ENCODE data around the gene HOOK1. TPM values are rescaled to one million over a fixed set of nuclear protein-coding genes. Genes with fewer than 3 reads are reported as not detected.

The HOOK1 gene
- total RNA-seq, 1 donor from 2014 or later, result 12.1 TPM

- no peak overlapping the region for H2AFZ ChIP-seq (replicated peaks)
- H4K20me1 ChIP-seq (ENCODE audit: low read depth), result no peaks in the 10 kb centered on the region
- no peaks in the 10 kb centered on the region for H3F3A ChIP-seq (ENCODE audit: low read depth)
- no peak for TF ChIP-seq EZH2phosphoT487 (IDR thresholded peaks at IDR 0.05)
- TF ChIP-seq EZH2 (IDR thresholded peaks at IDR 0.05), result no peak
- TF ChIP-seq CTCF (IDR thresholded peaks at IDR 0.05), result no peak
- no peak overlapping the region for H3K9ac ChIP-seq
- H3K27me3 Mint-ChIP-seq (ENCODE audit: insufficient read depth, low read depth), result peaks cover 2% of the 10 kb centered on the region
- H3K4me1 ChIP-seq, result no peaks in the 10 kb centered on the region
- H3K79me2 ChIP-seq (ENCODE audit: low read depth), result no peaks in the 10 kb centered on the region
- H3K27ac ChIP-seq, result no peak overlapping the region
- H3K27me3 ChIP-seq, result no peaks in the 10 kb centered on the region
- peaks cover 5% of the 10 kb centered on the region for H3K36me3 Mint-ChIP-seq
- H3K4me2 ChIP-seq, result no peak overlapping the region
- H3K36me3 ChIP-seq, result no peaks in the 10 kb centered on the region
- H3K27ac Mint-ChIP-seq, result no peak overlapping the region
- H3K4me3 ChIP-seq, result no peak overlapping the region
- DNase-seq (ENCODE audit: low spot score), result no peak
- H3K9me3 Mint-ChIP-seq, result peaks cover 10% of the 10 kb centered on the region
- H3K4me3 Mint-ChIP-seq, result no peak overlapping the region
- H3K9me3 ChIP-seq (ENCODE audit: low read depth), result no peaks in the 10 kb centered on the region
- H3K4me1 Mint-ChIP-seq, result peaks cover 12% of the 10 kb centered on the region
Observed at GRCh38 chr1:59878370-59878769, 63.6 kb downstream of the HOOK1 start.

GRCh38 chr1:59879574-59879973 lies 64.8 kb downstream of the HOOK1 start:
- no peaks in the 10 kb centered on the region for H3K79me2 ChIP-seq (ENCODE audit: low read depth)
- peak; percentile 85 for DNase-seq (ENCODE audit: low spot score)
- TF ChIP-seq CTCF (IDR thresholded peaks at IDR 0.05), result peak; percentile 75
- no peak for TF ChIP-seq EZH2phosphoT487 (IDR thresholded peaks at IDR 0.05)
- no peak overlapping the region for H3K9ac ChIP-seq
- no peaks in the 10 kb centered on the region for H3K9me3 ChIP-seq (ENCODE audit: low read depth)
- Mint-ChIP-seq H3K27me3 (ENCODE audit: insufficient read depth, low read depth) (peaks cover 2% of the 10 kb centered on the region), H3K4me3 (no peak overlapping the region), H3K4me1 (peaks cover 12% of the 10 kb centered on the region), H3K27ac (no peak overlapping the region), H3K36me3 (peaks cover 5% of the 10 kb centered on the region), H3K9me3 (peaks cover 10% of the 10 kb centered on the region)
- no peak overlapping the region for H3K4me3 ChIP-seq
- H3F3A ChIP-seq (ENCODE audit: low read depth), result no peaks in the 10 kb centered on the region
- H2AFZ ChIP-seq (replicated peaks), result no peak overlapping the region
- H3K4me2 ChIP-seq, result no peak overlapping the region
- H3K27me3 ChIP-seq, result no peaks in the 10 kb centered on the region
- no peaks in the 10 kb centered on the region for H3K36me3 ChIP-seq
- H3K4me1 ChIP-seq, result no peaks in the 10 kb centered on the region
- no peak overlapping the region for H3K27ac ChIP-seq
- no peaks in the 10 kb centered on the region for H4K20me1 ChIP-seq (ENCODE audit: low read depth)

GRCh38 chr1:59879996-59880505 lies 65.3 kb downstream of the HOOK1 start:
- Histone ChIP-seq H3K4me2 (no peak overlapping the region), H3K36me3 (no peaks in the 10 kb centered on the region), H3K9ac (no peak overlapping the region), H3K9me3 (ENCODE audit: low read depth) (no peaks in the 10 kb centered on the region), H3K4me3 (no peak overlapping the region), H2AFZ (replicated peaks) (no peak overlapping the region), H3K27me3 (no peaks in the 10 kb centered on the region), H3K4me1 (no peaks in the 10 kb centered on the region), H3K79me2 (ENCODE audit: low read depth) (no peaks in the 10 kb centered on the region), H4K20me1 (ENCODE audit: low read depth) (no peaks in the 10 kb centered on the region), H3K27ac (no peak overlapping the region), H3F3A (ENCODE audit: low read depth) (no peaks in the 10 kb centered on the region)
- no peak for TF ChIP-seq EZH2 (IDR thresholded peaks at IDR 0.05)
- TF ChIP-seq CTCF (IDR thresholded peaks at IDR 0.05), result no peak
- no peak for TF ChIP-seq EZH2phosphoT487 (IDR thresholded peaks at IDR 0.05)
- Mint-ChIP-seq H3K27ac (no peak overlapping the region), H3K36me3 (peaks cover 5% of the 10 kb centered on the region), H3K9me3 (peaks cover 10% of the 10 kb centered on the region), H3K4me1 (peaks cover 12% of the 10 kb centered on the region), H3K27me3 (ENCODE audit: insufficient read depth, low read depth) (peaks cover 2% of the 10 kb centered on the region), H3K4me3 (no peak overlapping the region)
- DNase-seq (ENCODE audit: low spot score), result no peak
